Mucosa of rectum (tissue), 2 donors: Measurements from ENCODE around the gene SLC23A3.

ENCODE experiments used
- H3K27ac ChIP-seq, 2 donors: one replicate each; pipeline ENCODE4 v1.7.0; 2013; ENCODE audit warnings: inconsistent platforms in 2 of 2, low read depth in 2 of 2, low read length in 2 of 2
- H3K27me3 ChIP-seq, 2 donors: one replicate each; pipeline ENCODE4 v1.7.0; 2013; ENCODE audit warnings: low read length in 2 of 2; ENCODE audit not compliant: control insufficient read depth in 2 of 2, insufficient read depth in 2 of 2
- H3K36me3 ChIP-seq, 2 donors: one replicate each; pipeline ENCODE4 v1.7.0; 2013; ENCODE audit warnings: low read length in 2 of 2; ENCODE audit not compliant: control insufficient read depth in 2 of 2, insufficient read depth in 2 of 2
- H3K4me1 ChIP-seq, 2 donors: one replicate each; pipeline ENCODE4 v1.7.0; 2013; ENCODE audit warnings: low read length in 2 of 2, mild to moderate bottlenecking in 1 of 2; ENCODE audit not compliant: control insufficient read depth in 2 of 2, insufficient read depth in 2 of 2
- H3K4me3 ChIP-seq, 2 donors: one replicate each; pipeline ENCODE4 v1.7.0; 2013; ENCODE audit warnings: low read length in 2 of 2
- H3K9ac ChIP-seq, 2 donors: one replicate each; pipeline ENCODE4 v1.7.0; 2013; ENCODE audit warnings: low read length in 2 of 2, low read depth in 1 of 2, mild to moderate bottlenecking in 1 of 2
- H3K9me3 ChIP-seq, 2 donors: one replicate each; pipeline ENCODE4 v1.7.0; 2013; ENCODE audit warnings: low read length in 2 of 2; ENCODE audit not compliant: control insufficient read depth in 2 of 2
- donor health status: healthy.
- donor health status: Normal muscosa, but diverticular disease.

The SLC23A3 gene

GRCh38 chr2:219167997-219168396 lies 1.8 kb downstream of the SLC23A3 start:
- Histone ChIP-seq H3K9ac (no peak overlapping the region), H3K27ac (no peak overlapping the region), H3K4me3 (no peak overlapping the region), H3K36me3 (peaks cover 17 to 19% of the 10 kb centered on the region in 2 donors), H3K9me3 (no peaks in the 10 kb centered on the region), H3K27me3 (no peaks in the 10 kb centered on the region), H3K4me1 (peaks cover 10% of the 10 kb centered on the region in 2 donors)

DNA sequence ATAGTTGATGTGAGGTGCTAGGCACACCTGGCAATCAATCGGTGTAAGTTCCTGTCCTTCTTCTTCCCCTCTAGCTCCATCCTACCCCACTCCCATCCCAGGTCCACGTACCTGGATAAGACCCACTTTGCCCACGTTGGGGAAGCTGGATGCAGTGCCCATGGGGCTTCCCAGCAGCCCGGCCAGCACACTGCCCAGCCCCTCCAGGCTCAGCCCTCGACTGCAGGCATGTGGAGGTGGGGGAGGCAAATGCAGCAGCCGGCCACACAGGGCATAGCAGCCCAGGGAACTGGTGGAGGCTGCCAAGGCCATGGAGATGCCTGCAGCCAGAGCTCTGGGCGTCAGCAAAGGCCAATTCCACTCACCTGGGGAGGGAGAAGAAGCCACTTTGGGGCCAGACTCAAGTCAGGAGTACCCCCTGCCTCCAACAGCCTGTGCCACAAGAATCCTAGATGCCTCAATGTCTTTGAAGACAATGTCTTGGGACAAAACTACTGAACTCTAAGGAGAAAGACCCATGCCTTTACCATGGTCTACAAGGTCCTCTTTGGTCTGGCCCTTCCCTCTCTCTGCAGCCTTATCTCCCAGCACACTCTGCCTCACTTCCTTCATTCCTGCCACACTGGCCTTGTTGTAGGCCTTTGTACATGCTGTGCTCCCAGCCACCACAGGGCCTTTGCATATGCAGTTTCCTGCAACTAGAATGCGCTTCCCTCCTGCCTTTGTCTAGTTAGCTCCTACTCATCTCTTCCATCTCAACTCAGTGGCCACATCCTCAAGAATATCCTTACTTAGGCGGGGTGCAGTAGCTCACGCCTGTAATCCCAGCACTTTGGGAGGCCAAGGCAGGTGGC lies 4.5 kb downstream of the SLC23A3 start:
- Histone ChIP-seq H3K4me1 (peaks cover 5 to 8% of the 10 kb centered on the region in 2 donors), H3K9me3 (no peaks in the 10 kb centered on the region), H3K36me3 (no peaks in the 10 kb centered on the region), H3K27me3 (no peaks in the 10 kb centered on the region), H3K9ac (no peak overlapping the region), H3K4me3 (no peak overlapping the region), H3K27ac (no peak overlapping the region)

- H3K27me3 ChIP-seq = no peaks in the 10 kb centered on the region
- H3K9ac ChIP-seq = no peak overlapping the region
- H3K4me3 ChIP-seq = no peak overlapping the region
Measured at GRCh38 chr2:219163156-219163555, 6.7 kb downstream of the SLC23A3 start.

GRCh38 chr2:219161097-219161496 lies 8.7 kb downstream of the SLC23A3 start:
- H3K27ac ChIP-seq = peak overlapping the region; percentile 92 to 94
- peak overlapping the region in 1 of 2 donors; percentile 89 for H3K9ac ChIP-seq
- peaks cover 9 to 12% of the 10 kb centered on the region in 2 donors for H3K36me3 ChIP-seq
- H3K4me1 ChIP-seq = peaks cover 8 to 10% of the 10 kb centered on the region in 2 donors
- no peaks in the 10 kb centered on the region for H3K27me3 ChIP-seq
- peak overlapping the region; percentile 83 to 86 for H3K4me3 ChIP-seq
- no peaks in the 10 kb centered on the region for H3K9me3 ChIP-seq

More at GRCh38 chr2:219163156-219163555, 6.7 kb downstream of the SLC23A3 start:
- no peaks in the 10 kb centered on the region for H3K9me3 ChIP-seq
- H3K4me1 ChIP-seq = peaks cover 8 to 10% of the 10 kb centered on the region in 2 donors
- peaks cover 0 to 1% of the 10 kb centered on the region in 2 donors for H3K36me3 ChIP-seq
- no peak overlapping the region for H3K27ac ChIP-seq

GRCh38 chr2:219160186-219161017 lies 9.4 kb downstream of the SLC23A3 start, which contains the start of gene NHEJ1:
NHEJ1 (minus strand) TSS chr2:219160815; CDS start chr2:219158362, 2,453 bp downstream.
- Histone ChIP-seq H3K27me3 (no peaks in the 10 kb centered on the region), H3K4me3 (peak within 1 kb of the TSS; percentile 83 to 86), H3K9ac (peak within 1 kb of the TSS; percentile 79 to 89), H3K9me3 (no peaks in the 10 kb centered on the region), H3K4me1 (peaks cover 8 to 10% of the 10 kb centered on the region in 2 donors), H3K36me3 (peaks cover 9 to 12% of the 10 kb centered on the region in 2 donors), H3K27ac (peak within 1 kb of the TSS; percentile 92 to 94)

- Histone ChIP-seq H3K9ac (peak overlapping the region; percentile 41 to 50), H3K27me3 (no peaks in the 10 kb centered on the region), H3K27ac (peak overlapping the region; percentile 92 to 94), H3K36me3 (peaks cover 9 to 12% of the 10 kb centered on the region in 2 donors), H3K9me3 (no peaks in the 10 kb centered on the region), H3K4me1 (peaks cover 8 to 10% of the 10 kb centered on the region in 2 donors), H3K4me3 (peak overlapping the region; percentile 83 to 86)
Measured at GRCh38 chr2:219159771-219160185, 10.1 kb downstream of the SLC23A3 start.

DNA sequence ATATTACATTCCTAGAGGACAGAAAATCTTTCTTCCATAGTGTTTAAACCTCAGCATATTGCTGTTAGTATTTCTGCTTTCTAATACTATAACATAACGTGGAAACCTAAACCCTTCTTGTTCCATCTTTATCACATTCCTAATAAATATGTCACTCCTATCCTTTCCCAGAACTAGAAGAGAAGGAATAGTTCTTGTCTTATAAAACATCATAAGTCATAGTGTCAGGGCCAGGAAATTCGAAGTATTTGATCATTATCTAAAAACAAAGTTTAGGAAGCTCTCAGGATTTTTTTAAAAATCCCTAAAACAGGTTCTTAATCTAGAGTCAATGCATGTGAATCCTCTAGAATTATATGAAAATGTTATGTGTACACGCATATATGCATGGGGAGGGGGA lies 11.2 kb downstream of the SLC23A3 start:
- Histone ChIP-seq H3K27ac (no peak overlapping the region), H3K36me3 (peaks cover 9 to 20% of the 10 kb centered on the region in 2 donors), H3K9me3 (no peaks in the 10 kb centered on the region), H3K4me1 (peaks cover 8 to 10% of the 10 kb centered on the region in 2 donors), H3K4me3 (no peak overlapping the region), H3K9ac (no peak overlapping the region), H3K27me3 (no peaks in the 10 kb centered on the region)

- Histone ChIP-seq H3K9me3 (no peaks in the 10 kb centered on the region), H3K36me3 (peaks cover 9 to 20% of the 10 kb centered on the region in 2 donors), H3K27ac (no peak overlapping the region), H3K9ac (no peak overlapping the region), H3K4me3 (no peak overlapping the region), H3K27me3 (no peaks in the 10 kb centered on the region), H3K4me1 (peaks cover 8 to 10% of the 10 kb centered on the region in 2 donors)
Measured at GRCh38 chr2:219158025-219158424, 11.8 kb downstream of the SLC23A3 start.

- no peak overlapping the region for H3K27ac ChIP-seq
- H3K9me3 ChIP-seq = no peaks in the 10 kb centered on the region
- H3K27me3 ChIP-seq = no peaks in the 10 kb centered on the region
- peaks cover 8 to 10% of the 10 kb centered on the region in 2 donors for H3K4me1 ChIP-seq
- peaks cover 9 to 20% of the 10 kb centered on the region in 2 donors for H3K36me3 ChIP-seq
- H3K4me3 ChIP-seq = no peak overlapping the region
- H3K9ac ChIP-seq = no peak overlapping the region
Measured at GRCh38 chr2:219157396-219157795, 12.4 kb downstream of the SLC23A3 start.
